Measurements from ENCODE around the gene CCDC88C. TPM values are rescaled to one million over a fixed set of nuclear protein-coding genes. Genes with fewer than 3 reads are reported as not detected.

Gene CCDC88C
- total RNA-seq (10 to 100 TPM in 1 of 7 donors, 1 to 10 TPM in 6; 2.0 to 17.7 (median 5.1) TPM), polyA plus RNA-seq (1 to 10 TPM; 2.3 to 3.1 TPM)
- long read RNA-seq, donor 1, partial matches to known transcripts = 3 of 5 reads
- long read RNA-seq, donor 1, other reads (novel, unspliced or antisense) = 2 of 5 reads
- long read RNA-seq, donor 2, partial matches to known transcripts = 7 of 7 reads
- long read RNA-seq, donor 2, other reads (novel, unspliced or antisense) = 0 of 7 reads
- long read RNA-seq, donor 3, partial matches to known transcripts = 1 of 3 reads
- long read RNA-seq, donor 3, other reads (novel, unspliced or antisense) = 1 of 3 reads

GRCh38 chr14:91417120-91417982, at the start of gene CCDC88C:
TSS of gene CCDC88C (minus strand) at chr14:91417820. CDS start at chr14:91417690, 130 bp downstream.
- WGBS, 3 donors = 1 to 3% (median 2%) methylated on average over 51 to 99 of the region's 103 CpGs
- TF ChIP-seq POLR2A (IDR thresholded peaks at IDR 0.05) (no peak), CTCF (IDR thresholded peaks at IDR 0.05) (no peak), EP300 (IDR thresholded peaks at IDR 0.05) (no peak)
- Histone ChIP-seq H3K27ac (no peak within 1 kb of the TSS), H3K9me3 (no peaks in the 10 kb centered on the region), H3K36me3 (no peaks in the 10 kb centered on the region), H3K4me3 (peak within 1 kb of the TSS; percentile 44), H3K27me3 (no peaks in the 10 kb centered on the region), H3K4me1 (ENCODE audit: insufficient read depth) (peaks cover 5% of the 10 kb centered on the region)
- peak in 2 of 5 donors; percentile 43 to 49 for DNase-seq
- intact Hi-C loops (cut with DNase I) = loop anchor here in 3 of 4 donors (5.0 to 10.0 kb wide), 2 partner anchors 90 to 93 kb away; no protein-coding TSS in a partner anchor

DNA sequence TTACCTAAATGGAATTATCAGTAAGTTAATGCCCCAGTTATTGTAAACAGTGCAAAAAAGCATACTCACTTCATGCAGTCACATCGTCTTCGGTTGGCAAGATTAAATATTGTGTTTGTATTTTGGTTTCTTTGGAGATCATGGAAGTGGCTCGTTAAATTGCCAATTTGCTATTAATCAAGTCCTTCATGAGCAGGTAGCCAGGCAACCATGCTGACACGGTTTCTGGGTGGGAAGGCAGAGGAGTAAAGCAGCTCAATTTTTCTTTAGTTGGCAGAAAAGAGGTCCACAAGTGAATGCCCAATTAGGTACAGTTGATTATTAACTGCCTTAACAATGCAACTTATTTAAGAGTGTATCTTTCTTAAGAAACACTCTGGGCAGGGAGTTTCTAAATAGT, 48.6 kb upstream of the CCDC88C start:
- WGBS, 3 donors = 17 to 26% (median 17%) methylated on average over 4 of the region's 4 CpGs
- no peaks in the 10 kb centered on the region for H3K36me3 ChIP-seq

GRCh38 chr14:91464615-91465205, 47.1 kb upstream of the CCDC88C start:
- intact Hi-C loops (cut with DNase I) = no loop called here
- Histone ChIP-seq H3K27me3 (no peaks in the 10 kb centered on the region), H3K4me1 (ENCODE audit: insufficient read depth) (no peaks in the 10 kb centered on the region), H3K9me3 (no peaks in the 10 kb centered on the region), H3K36me3 (no peaks in the 10 kb centered on the region), H3K27ac (no peak overlapping the region), H3K4me3 (no peak overlapping the region)
- 62 to 79% (median 65%) methylated on average over 3 of the region's 3 CpGs for WGBS, 3 donors
- no peak for TF ChIP-seq CTCF (IDR thresholded peaks at IDR 0.05)
- TF ChIP-seq POLR2A (IDR thresholded peaks at IDR 0.05) = no peak
- TF ChIP-seq EP300 (IDR thresholded peaks at IDR 0.05) = no peak
- no peak for DNase-seq

More for the DNA sequence above, 48.6 kb upstream of the CCDC88C start:
- no peak overlapping the region for H3K27ac ChIP-seq
- no peaks in the 10 kb centered on the region for H3K9me3 ChIP-seq
- H3K4me1 ChIP-seq (ENCODE audit: insufficient read depth) = no peaks in the 10 kb centered on the region
- TF ChIP-seq EP300 (IDR thresholded peaks at IDR 0.05) = no peak
- no peak for TF ChIP-seq POLR2A (IDR thresholded peaks at IDR 0.05)
- no peak for TF ChIP-seq CTCF (IDR thresholded peaks at IDR 0.05)
- DNase-seq = no peak
- intact Hi-C loops (cut with DNase I) = no loop called here
- H3K4me3 ChIP-seq = no peak overlapping the region
- no peaks in the 10 kb centered on the region for H3K27me3 ChIP-seq

DNA sequence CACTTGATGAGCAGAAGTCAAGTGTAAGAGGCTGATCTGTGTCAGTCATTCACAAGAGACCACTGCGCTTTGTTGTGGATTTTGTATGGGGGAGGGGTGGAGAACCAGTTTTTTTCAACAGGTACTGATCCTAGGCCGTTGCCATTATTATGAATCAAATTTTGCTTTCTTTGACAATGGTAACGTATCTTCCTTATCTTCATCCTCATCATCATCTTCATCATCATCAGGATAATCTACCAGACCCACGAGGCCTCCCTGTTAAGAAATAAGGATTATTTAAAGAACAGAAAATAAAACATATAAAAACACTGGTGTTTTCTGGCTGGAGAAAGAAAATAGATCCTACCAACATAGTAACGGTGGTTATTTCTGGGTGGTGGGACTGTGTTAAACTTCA, 41.0 kb upstream of the CCDC88C start:
- no peak overlapping the region for H3K4me3 ChIP-seq
- no peak for TF ChIP-seq POLR2A (IDR thresholded peaks at IDR 0.05)
- TF ChIP-seq EP300 (IDR thresholded peaks at IDR 0.05) = no peak
- no peak for TF ChIP-seq CTCF (IDR thresholded peaks at IDR 0.05)
- no peaks in the 10 kb centered on the region for H3K36me3 ChIP-seq
- no peak overlapping the region for H3K27ac ChIP-seq
- intact Hi-C loops (cut with DNase I) = no loop called here
- WGBS, 3 donors = 62 to 76% (median 67%) methylated on average over 5 of the region's 5 CpGs
- H3K4me1 ChIP-seq (ENCODE audit: insufficient read depth) = no peaks in the 10 kb centered on the region
- no peaks in the 10 kb centered on the region for H3K27me3 ChIP-seq
- no peak for DNase-seq
- H3K9me3 ChIP-seq = no peaks in the 10 kb centered on the region
